NCI-H2081 treated with DMSO at 0.1 percent for 48 hours (cell line): ENCODE results near the gene POMGNT1.
"Not testable (repeated sequence)": the region's sequence is repeated elsewhere in the genome, so short reads cannot be mapped to it uniquely, and the experiment has no call there.

Experiments used
- DNase-seq: peaks from one replicate; lab custom pipeline; 2025; lab: John Stamatoyannopoulos, UW

POMGNT1 gene

DNA sequence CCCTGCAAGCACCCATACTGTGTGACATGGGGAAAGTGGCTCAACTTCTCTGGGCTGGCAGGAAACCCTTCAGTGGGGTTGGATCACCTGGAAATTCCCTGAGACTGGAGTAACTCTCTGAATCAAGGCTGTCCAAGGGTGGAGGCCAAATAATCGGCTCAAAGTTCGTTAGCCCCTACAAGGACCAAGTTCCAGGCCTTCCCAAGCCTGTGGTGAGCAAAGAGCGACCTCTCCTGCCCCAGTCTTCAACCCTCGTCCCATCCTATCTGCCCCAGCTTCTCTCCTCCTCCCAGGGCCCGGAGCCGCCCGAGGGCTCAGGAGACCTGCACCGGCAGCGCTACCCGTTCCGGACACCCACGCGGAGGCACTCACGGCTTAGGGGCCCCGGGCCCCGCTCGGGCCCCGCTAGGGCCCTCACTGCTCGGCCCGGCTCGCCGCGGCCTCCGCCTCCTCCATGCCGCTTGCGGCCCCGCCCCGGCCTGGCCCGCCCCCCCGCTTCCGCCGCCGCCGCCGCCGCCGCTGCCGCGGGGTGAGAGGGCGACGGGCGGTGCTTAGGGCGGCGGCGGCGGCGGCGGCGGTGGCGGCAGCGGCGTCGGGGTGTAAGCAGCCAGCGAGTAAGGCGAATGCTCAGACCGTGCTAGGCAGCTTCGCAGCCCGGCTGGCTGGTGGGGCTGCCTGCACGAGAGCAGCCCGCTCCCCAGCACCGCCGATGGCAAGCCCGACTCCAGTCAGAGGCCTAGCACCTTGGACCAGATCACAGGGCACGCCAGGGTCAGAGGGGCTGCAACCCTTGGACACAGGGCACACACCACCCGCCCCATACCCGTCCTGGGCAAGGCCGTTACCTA lies at the start of gene POMGNT1:
TSS of gene POMGNT1 (minus strand) at position 471 of the 848 bp plus-strand sequence. CDS start 613 bp downstream, outside the sequence.
- no peak for DNase-seq

DNA sequence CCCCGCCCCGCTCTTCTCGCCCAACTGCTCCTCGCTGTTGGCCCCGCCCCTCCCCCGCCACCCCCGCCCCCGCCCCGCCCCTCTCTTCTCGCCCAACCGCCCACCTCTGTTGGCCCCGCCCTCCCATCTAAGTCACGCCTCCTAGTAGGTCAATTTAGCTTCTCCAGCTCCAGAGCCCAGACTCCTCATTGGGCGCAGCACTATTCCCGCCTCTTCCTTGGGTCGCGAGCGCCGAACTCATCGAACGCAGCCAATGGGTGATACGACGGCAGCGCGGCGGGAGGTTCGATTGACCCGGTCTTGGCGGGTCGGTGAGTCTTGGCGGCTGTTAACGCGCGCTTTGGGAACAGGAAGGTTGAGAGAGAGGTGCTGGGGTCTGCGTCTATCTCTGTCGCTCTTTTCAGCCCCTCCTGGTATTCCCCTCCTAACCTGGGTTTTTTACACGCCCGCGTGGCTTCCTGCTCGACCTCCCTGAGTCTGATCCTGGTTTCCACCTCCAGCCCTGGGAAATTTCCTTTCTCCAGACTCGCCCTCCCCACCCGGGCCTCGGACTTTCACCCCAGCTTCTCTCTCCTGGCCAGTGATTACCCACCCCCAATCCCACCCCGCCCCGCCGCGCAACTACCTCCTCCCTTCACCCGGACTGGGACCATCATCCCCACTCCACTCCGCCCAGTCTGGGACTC lies 49.3 kb upstream of the POMGNT1 start, which contains the start of gene RAD54L:
TSS of gene RAD54L (plus strand) at position 328 of the 686 bp plus-strand sequence. CDS start 643 bp downstream, outside the sequence.
- peak; percentile 97 for DNase-seq

DNA sequence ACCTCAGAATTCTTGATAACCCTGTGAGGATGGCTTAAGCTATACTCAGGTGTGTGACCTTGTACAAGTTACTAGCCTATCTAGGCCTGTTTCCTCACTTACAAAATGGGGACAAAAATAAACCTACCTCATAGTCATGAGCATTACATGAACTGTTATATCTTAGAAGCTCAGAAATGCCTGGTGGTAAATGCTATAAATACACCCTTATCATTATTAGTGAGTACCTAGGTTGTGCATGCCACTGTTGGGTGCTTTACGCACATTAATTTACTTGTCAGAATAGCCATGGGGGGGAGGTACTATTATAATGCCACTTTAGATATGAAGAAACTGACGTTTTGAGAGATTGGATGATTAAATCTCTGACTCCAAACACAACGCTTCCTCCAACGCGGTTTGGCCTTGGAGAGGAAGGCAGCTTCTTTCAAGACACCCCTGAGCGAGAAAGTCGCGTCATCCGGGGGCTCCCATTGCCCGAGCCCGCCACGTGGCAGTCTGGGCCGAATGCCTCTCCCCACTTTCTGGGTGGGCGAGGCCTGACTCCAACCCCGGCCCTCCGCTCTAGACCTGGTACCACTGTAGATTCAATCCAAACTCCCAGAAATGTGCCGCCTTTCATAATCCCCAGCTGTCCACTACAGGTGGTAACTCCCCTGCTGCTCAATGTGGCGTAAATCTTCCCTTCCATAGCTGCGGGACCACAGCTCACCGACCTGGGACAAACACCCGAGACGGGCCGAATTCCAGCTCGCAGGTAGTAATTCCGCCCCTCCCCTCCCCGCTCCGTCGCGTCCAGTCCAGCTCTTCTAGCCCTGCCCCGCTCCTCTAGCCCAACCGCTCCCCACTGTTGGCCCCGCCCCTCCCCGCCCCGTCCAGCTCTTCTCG lies 48.6 kb upstream of the POMGNT1 start:
- no peak for DNase-seq

GRCh38 chr1:46246136-46246535 lies 47.9 kb upstream of the POMGNT1 start:
- not testable (repeated sequence) for DNase-seq

DNA sequence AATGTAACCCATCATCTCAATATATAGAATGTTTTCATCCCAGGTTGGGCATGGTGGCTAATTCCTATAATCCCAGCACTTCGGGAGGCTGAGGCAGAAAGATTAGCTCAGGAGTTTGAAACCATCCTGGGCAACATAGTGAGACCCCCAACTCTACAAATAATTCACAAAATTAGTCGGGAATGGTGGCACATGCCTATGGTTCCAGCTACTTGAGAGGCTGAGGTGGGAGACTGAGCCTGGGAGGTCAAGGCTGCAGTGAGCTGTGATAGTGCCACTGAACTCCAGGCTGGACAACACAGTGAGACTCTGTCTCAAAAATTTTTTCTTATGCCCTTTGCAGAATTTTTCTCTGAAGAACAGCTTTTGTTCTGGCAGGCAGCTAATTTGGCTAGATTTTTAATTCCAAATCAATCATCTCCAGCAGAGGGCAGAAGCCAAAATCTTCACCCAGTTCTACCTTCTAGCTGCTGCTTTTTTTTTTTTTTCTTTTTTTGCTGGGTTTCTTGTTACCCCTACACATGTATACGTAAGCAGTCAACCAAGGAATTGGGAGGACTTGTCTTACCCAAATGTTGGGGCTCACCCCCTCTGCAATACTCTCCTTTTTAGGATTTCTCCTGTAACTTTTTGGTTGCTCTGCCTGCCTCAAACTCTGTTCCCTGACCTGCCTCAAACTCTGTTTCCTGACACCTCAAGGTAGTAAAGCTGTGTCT lies 46.6 kb upstream of the POMGNT1 start:
- DNase-seq: no peak

GRCh38 chr1:46243831-46244230 lies 45.6 kb upstream of the POMGNT1 start:
- not testable (repeated sequence) for DNase-seq

GRCh38 chr1:46242918-46243317 lies 44.7 kb upstream of the POMGNT1 start:
- DNase-seq: no peak

DNA sequence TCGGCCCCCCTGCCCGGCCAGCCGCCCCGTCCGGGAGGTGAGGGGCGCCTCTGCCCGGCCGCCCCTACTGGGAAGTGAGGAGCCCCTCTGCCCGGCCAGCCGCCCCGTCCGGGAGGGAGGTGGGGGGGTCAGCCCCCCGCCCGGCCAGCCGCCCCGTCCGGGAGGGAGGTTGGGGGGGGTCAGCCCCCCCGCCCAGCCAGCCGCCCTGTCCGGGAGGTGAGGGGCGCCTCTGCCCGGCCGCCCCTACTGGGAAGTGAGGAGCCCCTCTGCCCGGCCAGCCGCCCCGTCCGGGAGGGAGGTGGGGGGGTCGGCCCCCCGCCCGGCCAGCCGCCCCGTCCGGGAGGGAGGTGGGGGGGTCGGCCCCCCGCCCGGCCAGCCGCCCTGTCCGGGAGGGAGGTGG lies 43.5 kb upstream of the POMGNT1 start:
- DNase-seq: not testable (repeated sequence)

- DNase-seq: not testable (repeated sequence)
Measured at GRCh38 chr1:46238865-46239264, 40.6 kb upstream of the POMGNT1 start.

DNA sequence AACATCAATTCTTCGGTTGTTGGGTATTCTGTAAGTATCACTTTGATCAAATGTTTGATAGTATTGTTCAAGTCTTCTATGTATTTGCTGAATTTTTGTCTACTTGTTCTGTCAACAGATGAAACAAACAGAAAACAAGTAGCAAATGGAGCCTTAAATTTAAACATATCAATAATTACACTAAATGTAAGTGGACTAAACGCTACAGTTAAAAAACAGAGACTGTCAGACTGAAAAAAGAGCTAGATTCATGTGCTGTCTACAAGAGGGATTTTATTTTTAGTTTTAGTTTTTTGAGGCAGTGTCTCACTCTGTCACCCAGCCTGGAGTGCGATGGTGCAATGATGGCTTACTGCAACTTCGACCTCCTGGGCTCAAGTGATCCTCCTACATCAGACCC lies 38.6 kb upstream of the POMGNT1 start:
- DNase-seq: no peak

DNA sequence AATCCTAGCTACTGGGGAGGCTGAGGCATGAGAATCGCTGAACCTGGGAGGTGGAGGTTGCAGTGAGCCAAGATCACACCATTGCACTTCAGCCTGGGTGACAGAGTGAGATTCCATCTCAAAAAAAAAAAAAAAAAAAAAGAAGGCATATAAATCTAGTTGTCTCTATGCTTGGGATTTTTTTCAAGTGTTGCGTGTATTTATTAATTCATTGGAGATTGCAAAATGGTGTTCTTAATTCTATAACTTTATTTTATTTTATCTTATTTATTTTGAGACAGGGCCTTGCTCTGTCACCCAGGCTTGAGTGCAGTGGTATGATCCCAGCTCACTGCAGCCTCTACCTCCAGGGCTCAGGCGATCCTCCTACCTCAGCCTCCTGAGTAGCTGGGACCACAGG lies 33.0 kb upstream of the POMGNT1 start:
- not testable (repeated sequence) for DNase-seq

DNA sequence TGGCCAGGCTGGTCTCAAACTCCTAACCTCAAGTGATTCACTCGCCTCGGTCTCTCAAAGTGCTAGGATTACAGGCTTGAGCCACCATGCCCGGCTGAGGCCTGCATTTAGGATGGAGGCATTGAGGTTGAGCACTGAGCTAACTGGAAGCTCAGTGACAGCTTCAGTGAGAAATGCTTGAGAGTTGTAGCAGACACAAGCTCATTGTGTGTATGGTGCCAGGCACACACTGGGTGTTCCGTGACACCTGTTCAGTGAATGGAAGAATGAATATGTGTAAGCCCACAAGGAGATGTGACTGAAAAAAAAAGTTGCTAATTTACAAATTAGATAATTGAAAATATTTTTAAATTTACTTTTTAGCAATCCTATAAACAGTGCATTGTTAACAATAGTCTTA lies 26.7 kb upstream of the POMGNT1 start:
- DNase-seq: no peak

- DNase-seq: peak; percentile 30
Measured at GRCh38 chr1:46223472-46223943, 25.3 kb upstream of the POMGNT1 start.

DNA sequence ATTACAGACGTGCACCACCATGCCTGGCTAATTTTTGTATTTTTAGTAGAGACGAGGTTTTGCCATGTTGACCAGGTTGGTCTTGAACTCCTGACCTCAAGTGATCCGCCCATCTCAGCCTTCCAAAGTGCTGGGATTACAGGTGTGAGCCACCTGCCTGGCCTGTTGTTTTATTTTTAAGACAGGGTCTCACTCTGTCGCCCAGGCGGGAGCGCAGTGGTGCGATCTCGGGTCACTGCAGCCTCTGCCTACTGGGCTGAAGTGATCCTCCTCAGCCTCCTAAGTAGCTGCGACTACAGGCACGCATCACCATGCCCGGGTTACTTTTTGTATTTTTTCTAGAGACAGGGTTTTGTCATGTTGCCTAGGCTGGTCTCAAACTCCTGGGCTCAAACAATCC lies 24.8 kb upstream of the POMGNT1 start:
- not testable (repeated sequence) for DNase-seq

- DNase-seq: no peak
Measured at GRCh38 chr1:46221749-46222148, 23.5 kb upstream of the POMGNT1 start.

DNA sequence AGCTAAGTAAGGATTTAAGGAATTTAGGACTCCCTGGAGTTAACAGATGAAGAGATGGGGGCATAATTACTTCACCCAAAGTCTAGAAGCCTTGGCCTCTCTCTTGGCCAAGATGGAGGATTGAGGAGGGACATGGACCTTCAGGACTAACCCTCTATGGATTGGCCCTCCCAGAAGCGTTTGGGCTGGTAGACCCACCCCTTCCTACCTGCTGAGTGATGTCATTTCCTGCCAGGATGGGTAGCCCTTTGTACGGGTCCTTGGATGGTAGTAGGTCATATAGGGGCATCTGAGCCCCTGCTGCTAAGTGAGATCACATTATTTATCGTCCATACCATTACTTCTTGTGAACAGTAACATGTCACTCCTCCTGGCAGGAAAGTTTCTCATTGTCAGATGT lies 22.6 kb upstream of the POMGNT1 start:
- no peak for DNase-seq

DNA sequence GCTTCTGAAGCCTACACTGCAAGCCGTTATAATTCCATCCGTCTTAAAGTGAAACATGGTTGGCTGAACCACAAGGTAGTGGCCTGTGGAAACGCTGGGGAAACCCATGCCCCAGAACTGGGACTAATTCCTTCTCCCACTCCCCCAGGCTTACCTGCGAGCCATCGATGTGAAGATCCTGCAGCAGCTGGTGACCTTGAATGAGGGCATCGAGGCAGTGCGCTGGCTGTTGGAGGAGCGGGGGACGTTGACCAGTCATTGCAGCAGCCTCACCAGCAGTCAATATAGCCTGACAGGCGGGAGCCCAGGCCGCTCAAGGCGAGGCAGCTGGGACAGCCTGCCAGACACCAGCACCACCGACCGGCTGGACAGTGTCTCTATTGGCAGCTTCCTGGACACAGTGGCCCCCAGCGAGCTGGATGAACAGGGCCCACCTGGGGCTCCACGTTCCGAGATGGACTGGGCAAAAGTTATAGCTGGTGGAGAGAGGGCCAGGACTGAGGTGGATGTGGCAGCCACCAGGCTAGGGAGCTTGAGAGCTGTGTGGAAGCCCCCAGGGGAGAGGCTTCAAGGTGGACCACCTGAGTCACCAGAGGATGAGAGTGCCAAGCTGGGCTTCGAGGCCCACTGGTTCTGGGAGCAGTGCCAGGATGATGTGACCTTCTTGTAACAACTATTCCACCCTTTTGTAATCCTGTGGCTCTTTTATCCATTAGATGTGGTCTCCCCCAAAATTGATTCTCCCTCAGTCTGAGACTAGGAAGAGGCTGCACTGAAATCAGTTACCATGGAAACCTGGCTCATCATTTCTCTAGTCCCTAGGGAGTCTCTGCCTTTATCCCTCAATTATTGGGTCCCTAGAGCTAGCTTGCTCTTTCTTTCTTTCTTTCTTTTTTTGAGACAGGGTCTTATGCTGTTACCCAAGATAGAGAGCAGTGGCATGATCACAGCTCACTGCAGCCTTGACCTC lies 21.6 kb upstream of the POMGNT1 start:
- no peak for DNase-seq

DNA sequence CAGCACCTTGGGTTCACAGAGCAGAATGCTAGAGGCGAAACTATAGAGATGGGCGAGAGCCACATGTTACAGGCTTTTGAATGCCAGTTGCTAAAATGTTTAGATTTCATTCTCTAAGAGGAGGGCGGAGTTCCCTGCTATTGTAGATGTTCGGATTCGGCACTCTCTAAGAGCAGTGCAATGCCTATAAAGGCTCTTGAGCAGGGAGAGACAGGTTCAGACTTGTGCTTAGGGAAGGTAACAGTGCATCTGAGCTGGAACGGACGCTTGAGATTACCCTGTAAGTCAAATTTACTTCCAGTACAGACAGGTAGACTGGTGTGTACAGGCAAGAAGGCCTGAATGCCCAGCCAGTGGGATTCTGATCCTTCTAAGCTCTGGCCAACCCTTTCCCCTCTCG lies 20.2 kb upstream of the POMGNT1 start:
- DNase-seq: no peak

DNA sequence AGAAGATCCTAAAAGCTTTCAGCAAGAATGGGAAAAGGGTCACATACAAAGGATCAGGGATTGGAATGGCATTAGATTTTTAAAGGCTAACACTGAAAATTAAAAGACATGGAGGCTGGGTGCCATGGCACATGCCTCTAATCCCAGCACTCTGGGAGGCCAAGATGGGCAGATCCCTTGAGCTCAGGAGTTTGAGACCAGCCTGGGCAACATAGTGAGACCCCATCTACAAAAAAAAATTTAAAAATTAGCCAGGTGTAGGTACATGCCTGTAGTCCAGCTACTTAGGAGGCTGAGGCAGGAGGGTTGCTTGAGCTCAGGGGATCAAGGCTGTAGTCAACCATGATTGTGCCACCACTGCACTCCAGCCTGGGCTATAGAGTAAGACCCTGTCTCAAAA lies 17.3 kb upstream of the POMGNT1 start:
- no peak for DNase-seq

- DNase-seq: no peak
Measured at GRCh38 chr1:46211051-46211450, 12.8 kb upstream of the POMGNT1 start.
